Mucosa of descending colon (tissue), 3 donors: ENCODE results near the gene PCSK2. TPM values are rescaled to one million over a fixed set of nuclear protein-coding genes. Genes with fewer than 3 reads are reported as not detected.

Source experiments
- ATAC-seq: fragments of 200-7000 bp; cut with Tn5 transposase; one replicate; pipeline ENCODE4 v1.9.1; 2020; ENCODE audit warnings: mild to moderate bottlenecking, moderate library complexity
- DNase-seq, 3 donors: peaks; one replicate each; pipeline ENCODE4 v3.0.0-alpha.2; 2020
- H3K36me3 ChIP-seq: fragments of 200-600 bp; one replicate; pipeline ENCODE4 v1.8.0; 2021; ENCODE audit warnings: low read depth, mild to moderate bottlenecking
- H3K4me1 ChIP-seq: fragments of 200-600 bp; one replicate; pipeline ENCODE4 v1.8.0; 2021; ENCODE audit warnings: low read depth, mild to moderate bottlenecking
- H3K4me3 ChIP-seq: fragments of 200-600 bp; one replicate; pipeline ENCODE4 v1.8.0; 2021; ENCODE audit warnings: mild to moderate bottlenecking
- H3K9me3 ChIP-seq: fragments of 200-600 bp; one replicate; pipeline ENCODE4 v1.8.0; 2021; ENCODE audit warnings: mild to moderate bottlenecking
- intact Hi-C, 2 donors: fragments of 100-400 bp; cut with DNase I in 1 of 2; cut with micrococcal nuclease in 1 of 2; formaldehyde crosslinking; loops; one replicate each; pipeline versions ENCODE4 v1.11.0 to v1.11.1; 2022; cut with DNase I, micrococcal nuclease
- total RNA-seq, 3 donors: library from RNA; stranded (reverse); fragmentation: NEBNext Ultra II Directional in 2 of 3; extraction: Animal tissue kit (Norgen Biotek cat#: 25700) in 2 of 3; gene quantifications; one replicate each; pipeline versions ENCODE4 v1.2.1 to v1.2.4, GENCODE V29; 2021 to 2023
- TF ChIP-seq, protein P1 (sequence below): fragments of 200-600 bp; IDR thresholded peaks from one replicate; pipeline ENCODE4 v1.8.0; 2022; ENCODE audit warnings: antibody characterized with exemption, mild to moderate bottlenecking
- donor health status: DM: no; HTN: no; CAD: no; lungs with moderate emphysema.
- donor health status: DM: no; HTN: no; CAD: no.
- donor health status: DM: no; HTN: yes; CAD: no.

Gene PCSK2
- total RNA-seq, 3 donors from 2014 or later = 0.48 to 5.6 (median 1.4) TPM

DNA sequence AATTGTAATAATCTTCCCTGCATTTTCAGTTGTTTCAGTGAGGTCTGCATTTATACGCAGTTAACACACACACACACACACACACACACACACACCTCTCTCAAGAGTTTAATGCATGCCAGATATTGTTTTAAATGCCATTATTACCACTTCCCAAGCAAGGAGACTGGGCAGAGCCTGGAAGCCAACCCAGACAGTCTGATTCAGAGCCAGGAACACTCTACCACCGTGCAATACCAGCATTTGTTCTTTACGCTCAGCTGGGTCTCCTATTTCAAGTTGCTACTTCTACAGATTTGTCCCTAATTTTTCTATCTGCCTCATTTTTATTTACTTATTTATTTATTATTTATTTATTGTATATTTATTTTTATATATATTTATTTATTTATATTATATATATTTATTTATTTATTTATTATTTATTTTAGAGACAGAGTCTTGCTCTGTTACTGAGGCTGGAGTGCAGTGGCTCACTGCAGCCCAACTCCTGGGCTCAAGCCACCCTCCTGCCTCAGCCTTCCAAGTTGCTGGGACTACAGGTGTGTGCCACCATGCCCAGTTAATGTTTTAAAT lies 68.4 kb downstream of the PCSK2 start:
- H3K4me1 ChIP-seq = no peaks in the 10 kb centered on the region
- DNase-seq (no peak), ATAC-seq (no peak)
- intact Hi-C loops = no loop called here
- no peaks in the 10 kb centered on the region for H3K9me3 ChIP-seq
- TF ChIP-seq, protein P1, sequence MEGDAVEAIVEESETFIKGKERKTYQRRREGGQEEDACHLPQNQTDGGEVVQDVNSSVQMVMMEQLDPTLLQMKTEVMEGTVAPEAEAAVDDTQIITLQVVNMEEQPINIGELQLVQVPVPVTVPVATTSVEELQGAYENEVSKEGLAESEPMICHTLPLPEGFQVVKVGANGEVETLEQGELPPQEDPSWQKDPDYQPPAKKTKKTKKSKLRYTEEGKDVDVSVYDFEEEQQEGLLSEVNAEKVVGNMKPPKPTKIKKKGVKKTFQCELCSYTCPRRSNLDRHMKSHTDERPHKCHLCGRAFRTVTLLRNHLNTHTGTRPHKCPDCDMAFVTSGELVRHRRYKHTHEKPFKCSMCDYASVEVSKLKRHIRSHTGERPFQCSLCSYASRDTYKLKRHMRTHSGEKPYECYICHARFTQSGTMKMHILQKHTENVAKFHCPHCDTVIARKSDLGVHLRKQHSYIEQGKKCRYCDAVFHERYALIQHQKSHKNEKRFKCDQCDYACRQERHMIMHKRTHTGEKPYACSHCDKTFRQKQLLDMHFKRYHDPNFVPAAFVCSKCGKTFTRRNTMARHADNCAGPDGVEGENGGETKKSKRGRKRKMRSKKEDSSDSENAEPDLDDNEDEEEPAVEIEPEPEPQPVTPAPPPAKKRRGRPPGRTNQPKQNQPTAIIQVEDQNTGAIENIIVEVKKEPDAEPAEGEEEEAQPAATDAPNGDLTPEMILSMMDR = no peak
- H3K4me3 ChIP-seq = no peak overlapping the region
- no peaks in the 10 kb centered on the region for H3K36me3 ChIP-seq

DNA sequence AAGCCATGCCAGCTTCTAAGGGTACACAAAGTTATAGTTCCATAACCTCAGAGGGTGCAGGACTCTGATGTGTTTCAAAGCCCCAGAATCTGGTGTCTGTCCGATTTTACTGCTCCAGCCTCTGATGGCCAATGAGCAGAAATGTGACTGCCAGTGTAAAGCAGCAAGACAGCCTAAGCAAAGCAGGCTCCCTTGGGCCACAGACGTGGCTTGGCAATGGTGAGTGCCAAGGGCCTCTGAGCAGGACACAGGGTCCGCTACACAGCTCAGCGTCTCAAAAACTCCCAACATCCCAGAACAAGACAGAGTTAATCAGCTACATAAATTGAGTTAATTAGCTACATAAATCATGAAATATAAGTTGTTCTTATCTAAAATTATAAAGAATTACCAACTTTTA lies 69.2 kb downstream of the PCSK2 start:
- intact Hi-C loops = no loop called here
- no peaks in the 10 kb centered on the region for H3K36me3 ChIP-seq
- ATAC-seq = no peak
- TF ChIP-seq, protein P1 = no peak
- no peaks in the 10 kb centered on the region for H3K9me3 ChIP-seq
- DNase-seq = no peak
- no peak overlapping the region for H3K4me3 ChIP-seq
- H3K4me1 ChIP-seq = no peaks in the 10 kb centered on the region

DNA sequence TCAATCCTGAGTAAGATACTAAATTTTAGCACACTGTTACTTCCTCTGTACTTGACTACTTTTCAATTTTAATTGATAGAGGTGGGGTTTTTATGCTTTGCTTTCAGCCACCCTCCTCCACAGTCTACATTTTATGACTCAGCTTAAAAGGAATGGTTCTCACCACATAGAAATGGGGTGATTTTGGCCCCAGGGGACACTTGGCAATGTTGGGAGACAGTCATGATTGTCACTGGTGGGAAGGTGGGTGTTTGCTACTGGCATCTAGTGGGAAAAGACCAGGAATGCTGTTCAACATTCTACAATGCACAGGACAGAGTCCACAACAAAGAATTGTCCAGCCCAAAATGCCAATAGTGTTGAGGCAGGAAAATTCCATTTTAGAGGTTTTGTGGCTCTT lies 71.3 kb downstream of the PCSK2 start:
- Histone ChIP-seq H3K4me3 (no peak overlapping the region), H3K36me3 (no peaks in the 10 kb centered on the region), H3K4me1 (no peaks in the 10 kb centered on the region), H3K9me3 (no peaks in the 10 kb centered on the region)
- TF ChIP-seq, protein P1 = no peak
- ATAC-seq (no peak), DNase-seq (no peak)
- intact Hi-C loops = no loop called here

DNA sequence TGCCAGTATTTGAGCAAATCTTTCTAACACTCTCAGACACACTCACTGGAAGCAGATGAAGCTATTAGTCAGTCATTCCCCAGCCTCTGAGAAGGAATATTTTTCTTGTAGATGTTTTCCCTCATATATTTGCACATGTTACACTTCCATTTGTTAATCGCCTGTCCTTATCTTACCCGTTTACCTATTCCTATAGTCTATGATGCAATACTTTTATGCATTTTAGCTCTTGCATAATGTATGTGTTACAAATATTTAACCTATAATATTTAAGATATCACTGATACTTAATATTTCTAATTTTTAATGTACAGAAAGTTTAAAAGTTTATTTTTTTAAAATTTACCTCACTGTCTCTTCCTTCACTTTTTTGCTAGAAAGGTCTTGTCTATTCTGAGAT lies 71.9 kb downstream of the PCSK2 start:
- DNase-seq (no peak), ATAC-seq (no peak)
- H3K9me3 ChIP-seq = no peaks in the 10 kb centered on the region
- intact Hi-C loops = no loop called here
- H3K4me1 ChIP-seq = no peaks in the 10 kb centered on the region
- TF ChIP-seq, protein P1 = no peak
- no peak overlapping the region for H3K4me3 ChIP-seq
- H3K36me3 ChIP-seq = no peaks in the 10 kb centered on the region

DNA sequence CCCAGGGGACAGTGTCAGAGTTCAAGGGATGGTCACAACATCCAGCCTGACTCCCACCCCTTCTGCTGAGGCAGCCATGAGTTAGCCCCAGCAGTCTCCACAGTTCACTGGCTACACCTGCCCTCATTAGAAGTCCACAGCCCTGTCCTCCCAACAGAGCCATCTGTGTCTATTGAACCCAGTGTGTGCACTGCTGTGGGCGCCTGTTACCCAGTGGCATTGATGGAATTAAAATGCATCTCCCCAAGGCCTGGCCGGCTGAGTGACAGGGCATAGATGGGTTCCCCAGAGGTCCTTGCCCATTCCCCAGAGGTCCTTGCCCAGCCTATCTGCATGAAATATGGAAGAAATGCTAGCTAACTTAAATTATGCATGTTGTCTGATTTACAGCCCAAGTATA lies 73.3 kb downstream of the PCSK2 start:
- intact Hi-C loops = no loop called here
- TF ChIP-seq, protein P1 = no peak
- ATAC-seq (no peak), DNase-seq (no peak)
- Histone ChIP-seq H3K9me3 (no peaks in the 10 kb centered on the region), H3K4me3 (no peak overlapping the region), H3K4me1 (no peaks in the 10 kb centered on the region), H3K36me3 (no peaks in the 10 kb centered on the region)

DNA sequence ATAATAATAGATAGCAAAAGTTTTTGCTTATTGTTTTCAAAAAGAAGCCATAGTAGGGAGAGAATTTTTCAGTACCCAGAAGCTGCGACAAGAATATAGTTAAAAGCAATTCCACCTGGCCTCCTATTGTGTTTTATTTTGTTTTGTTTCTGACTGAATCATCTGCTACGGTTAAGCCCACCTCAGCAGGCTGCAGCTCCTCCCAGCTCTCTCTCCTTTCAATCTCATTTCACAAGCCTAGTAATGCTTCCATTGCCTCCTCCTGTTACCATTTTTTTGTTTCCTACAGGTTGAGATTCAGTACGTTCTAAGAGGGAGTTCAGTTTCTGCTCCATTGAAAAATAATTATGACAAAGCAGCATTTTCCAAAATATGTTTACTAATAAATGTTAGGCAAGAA lies 77.9 kb downstream of the PCSK2 start:
- Histone ChIP-seq H3K4me3 (no peak overlapping the region), H3K4me1 (no peaks in the 10 kb centered on the region), H3K36me3 (no peaks in the 10 kb centered on the region), H3K9me3 (no peaks in the 10 kb centered on the region)
- DNase-seq (no peak), ATAC-seq (no peak)
- intact Hi-C loops = no loop called here
- TF ChIP-seq, protein P1 = no peak
